HCT116 (cell line): ENCODE data around the gene SUGCT. TPM values are rescaled to one million over a fixed set of nuclear protein-coding genes. Genes with fewer than 3 reads are reported as not detected.
"Not testable (repeated sequence)": the region's sequence is repeated elsewhere in the genome, so short reads cannot be mapped to it uniquely, and the experiment has no call there.

Experiments
- ATAC-seq: fragments of 200-7000 bp; cut with Tn5 transposase; 2 replicates; pipeline ENCODE4 v1.9.1; 2020; ENCODE audit warnings: mild to moderate bottlenecking, moderate library complexity
- BruUV-seq: library from RNA; stranded (reverse); fragments of 400-500 nt; replicated peaks from 2 replicates; lab custom pipeline; 2021; lab: Mats Ljungman, UMichigan
- CTCF ChIA-PET: fragments of 300-600 bp; sonication (Branson Sonifier 250); formaldehyde crosslinking; loops from one replicate; lab custom pipeline; 2021; ENCODE audit warnings: antibody characterized with exemption; lab: Charles Lee
- POLR2A ChIA-PET: fragments of 300-600, 350-600 bp; sonication (Branson Sonifier 250); formaldehyde crosslinking; loops from one replicate; lab custom pipeline; 2021; ENCODE audit warnings: antibody characterized with exemption; lab: Charles Lee
- RAD21 ChIA-PET, 2 experiments: fragments of 300-600 bp; sonication (Branson Sonifier 250); formaldehyde crosslinking; loops; one replicate each; lab custom pipeline; 2023; ENCODE audit warnings: low total read pairs in 2 of 2; ENCODE audit not compliant: uncharacterized antibody in 2 of 2, unreplicated experiment in 2 of 2, low non-redundant PET in 1 of 2; lab: Charles Lee
- DNase-seq: peaks from one replicate; pipeline ENCODE4 v3.0.0-alpha.2; 2010; ENCODE audit warnings: low read depth, low spot score
- H2AFZ ChIP-seq: fragments of 200-600 bp; shearing (Covaris generic), sonication (generic); 2 replicates; pipeline ENCODE4 v1.6.1; 2017; ENCODE audit warnings: low read depth, mixed run types, mixed read lengths, antibody characterized with exemption, low read length; ENCODE audit not compliant: poor library complexity, severe bottlenecking
- H3K27ac ChIP-seq: 2 replicates; pipeline ENCODE4 v1.5.1; 2012; ENCODE audit warnings: low read depth, low read length
- H3K27me3 ChIP-seq: fragments of 200-600 bp; sonication (generic); 2 replicates; pipeline ENCODE4 v1.6.1; 2016; ENCODE audit warnings: mixed run types, low read length, mixed read lengths; ENCODE audit not compliant: insufficient read depth
- H3K36me3 ChIP-seq, 2 experiments: fragments of 200-500 bp in 1 of 2; fragments of 200-600 bp in 1 of 2; sonication (Bioruptor generic) in 1 of 2; sonication (generic) in 1 of 2; 2 replicates each; pipeline versions ENCODE4 v1.5.1 to v1.6.1; 2014 to 2016; ENCODE audit warnings: low read length in 2 of 2, inconsistent platforms in 1 of 2, mixed read lengths in 1 of 2, mixed run types in 1 of 2; ENCODE audit not compliant: insufficient read depth in 2 of 2, control insufficient read depth in 1 of 2
- H3K4me1 ChIP-seq, 2 experiments: fragments of 200-600 bp in 1 of 2; sonication (generic) in 1 of 2; 2 replicates each; pipeline versions ENCODE4 v1.5.1 to v1.6.1; 2012 to 2017; ENCODE audit warnings: low read length in 2 of 2, inconsistent platforms in 1 of 2, mild to moderate bottlenecking in 1 of 2, mixed read lengths in 1 of 2, mixed run types in 1 of 2, moderate library complexity in 1 of 2; ENCODE audit not compliant: insufficient read depth in 2 of 2, control insufficient read depth in 1 of 2
- H3K4me2 ChIP-seq: fragments of 200-600 bp; sonication (generic); 2 replicates; pipeline ENCODE4 v1.6.1; 2017; ENCODE audit warnings: mixed run types, low read length, mixed read lengths
- H3K4me3 ChIP-seq, 2 experiments: fragments of 200-600 bp in 1 of 2; sonication (generic) in 1 of 2; replicated peaks in 1 of 2; 2 replicates each; pipeline ENCODE4 v1.5.1; 2011 to 2016; ENCODE audit warnings: low read length in 2 of 2, control low read depth in 1 of 2, low read depth in 1 of 2, mild to moderate bottlenecking in 1 of 2, mixed read lengths in 1 of 2, mixed run types in 1 of 2
- H3K79me2 ChIP-seq: fragments of 200-600 bp; sonication (generic); 2 replicates; pipeline ENCODE4 v1.6.1; 2017; ENCODE audit warnings: mild to moderate bottlenecking, mixed run types, low read length, moderate library complexity, mixed read lengths; ENCODE audit not compliant: insufficient read depth
- H3K9ac ChIP-seq: fragments of 200-600 bp; sonication (generic); 2 replicates; pipeline ENCODE4 v1.6.1; 2016; ENCODE audit warnings: low read length, mixed read lengths
- H3K9me2 ChIP-seq: fragments of 200-600 bp; sonication (generic), shearing (Covaris generic); 2 replicates; pipeline ENCODE4 v1.6.1; 2017; ENCODE audit warnings: mixed run types, mild to moderate bottlenecking, moderate library complexity; ENCODE audit not compliant: insufficient read depth
- H3K9me3 ChIP-seq, 2 experiments: fragments of 200-500 bp in 1 of 2; fragments of 200-600 bp in 1 of 2; sonication (Bioruptor generic) in 1 of 2; sonication (generic) in 1 of 2; 2 replicates each; pipeline ENCODE4 v1.6.1; 2014 to 2017; ENCODE audit warnings: low read length in 2 of 2, mixed read lengths in 2 of 2, inconsistent platforms in 1 of 2, low read depth in 1 of 2, mild to moderate bottlenecking in 1 of 2, mixed run types in 1 of 2, moderate library complexity in 1 of 2; ENCODE audit not compliant: control insufficient read depth in 1 of 2, insufficient read depth in 1 of 2
- H4K20me1 ChIP-seq: fragments of 200-600 bp; sonication (generic), shearing (Covaris generic); 2 replicates; pipeline ENCODE4 v1.6.1; 2017; ENCODE audit warnings: mixed run types, mild to moderate bottlenecking, moderate library complexity; ENCODE audit not compliant: insufficient read depth
- EZH2 ChIP-seq: fragments of 200-600 bp; sonication (generic); IDR thresholded peaks from 2 replicates; pipeline ENCODE4 v1.6.1; 2017; ENCODE audit warnings: antibody characterized with exemption, mixed run types
- JUND ChIP-seq: IDR thresholded peaks from 2 replicates; pipeline ENCODE4 v1.6.1; 2012
- POLR2A ChIP-seq: IDR thresholded peaks from 2 replicates; pipeline ENCODE4 v1.7.0; 2011; ENCODE audit warnings: borderline replicate concordance; ENCODE audit not compliant: insufficient read depth, insufficient read length; ENCODE audit errors: extremely low read depth
- SIN3A ChIP-seq: IDR thresholded peaks from 2 replicates; pipeline ENCODE4 v1.6.1; 2012; ENCODE audit warnings: low read depth
- SP1 ChIP-seq: IDR thresholded peaks from 2 replicates; pipeline ENCODE4 v1.6.1; 2012; ENCODE audit warnings: low read depth
- ZNF274 ChIP-seq: fragments of 200-500 bp; sonication (Bioruptor generic); IDR thresholded peaks from 2 replicates; pipeline ENCODE4 v1.6.1; 2014; ENCODE audit warnings: mild to moderate bottlenecking, low read depth, low read length, inconsistent platforms
- intact Hi-C: fragments of 100-400 bp; cut with micrococcal nuclease; formaldehyde crosslinking; loops from 2 replicates; pipeline ENCODE4 v1.10.0; 2022
- total RNA-seq: library from RNA; stranded (reverse); gene quantifications from one replicate; pipeline ENCODE4 v1.2.1, GENCODE V29; 2021; ENCODE audit not compliant: unreplicated experiment
- TF ChIP-seq, protein P1 (sequence below): IDR thresholded peaks from 2 replicates; pipeline ENCODE4 v1.6.1; 2012; ENCODE audit warnings: low read depth

The SUGCT gene
- total RNA-seq, 1 experiment from 2014 or later, result 4.4 TPM

DNA sequence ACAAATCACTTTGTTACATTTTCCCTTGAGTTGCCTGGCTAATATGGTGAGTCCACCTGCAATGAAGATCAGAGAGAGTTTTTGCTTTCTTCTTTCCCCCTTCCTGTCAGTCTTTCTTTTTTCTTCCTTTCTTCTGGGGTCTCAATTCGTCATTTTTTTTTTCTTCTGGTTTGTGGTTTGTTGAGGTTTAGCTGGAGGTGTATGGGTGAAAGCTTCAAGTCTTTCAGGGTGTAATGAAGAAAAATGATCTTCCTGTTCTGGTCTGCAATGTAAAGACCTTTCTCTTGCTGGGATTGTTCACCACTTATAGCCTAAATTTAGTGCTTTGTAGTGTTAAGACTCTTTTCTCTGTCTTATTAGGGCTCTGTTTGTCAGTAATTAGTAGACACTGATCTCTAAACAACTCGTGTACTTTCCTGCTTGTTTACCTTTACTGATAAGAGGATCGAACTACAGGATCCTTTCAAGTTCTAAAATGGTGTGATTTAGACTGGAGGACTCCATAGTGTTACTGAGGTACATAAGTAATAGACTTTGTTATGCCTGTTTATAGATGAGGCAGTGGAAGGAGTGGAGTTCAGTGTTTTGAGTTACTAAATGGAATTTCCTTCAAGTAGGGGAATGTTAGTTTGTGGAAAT is 129.1 kb downstream of the SUGCT start (continued):
- TF ChIP-seq, protein P1, sequence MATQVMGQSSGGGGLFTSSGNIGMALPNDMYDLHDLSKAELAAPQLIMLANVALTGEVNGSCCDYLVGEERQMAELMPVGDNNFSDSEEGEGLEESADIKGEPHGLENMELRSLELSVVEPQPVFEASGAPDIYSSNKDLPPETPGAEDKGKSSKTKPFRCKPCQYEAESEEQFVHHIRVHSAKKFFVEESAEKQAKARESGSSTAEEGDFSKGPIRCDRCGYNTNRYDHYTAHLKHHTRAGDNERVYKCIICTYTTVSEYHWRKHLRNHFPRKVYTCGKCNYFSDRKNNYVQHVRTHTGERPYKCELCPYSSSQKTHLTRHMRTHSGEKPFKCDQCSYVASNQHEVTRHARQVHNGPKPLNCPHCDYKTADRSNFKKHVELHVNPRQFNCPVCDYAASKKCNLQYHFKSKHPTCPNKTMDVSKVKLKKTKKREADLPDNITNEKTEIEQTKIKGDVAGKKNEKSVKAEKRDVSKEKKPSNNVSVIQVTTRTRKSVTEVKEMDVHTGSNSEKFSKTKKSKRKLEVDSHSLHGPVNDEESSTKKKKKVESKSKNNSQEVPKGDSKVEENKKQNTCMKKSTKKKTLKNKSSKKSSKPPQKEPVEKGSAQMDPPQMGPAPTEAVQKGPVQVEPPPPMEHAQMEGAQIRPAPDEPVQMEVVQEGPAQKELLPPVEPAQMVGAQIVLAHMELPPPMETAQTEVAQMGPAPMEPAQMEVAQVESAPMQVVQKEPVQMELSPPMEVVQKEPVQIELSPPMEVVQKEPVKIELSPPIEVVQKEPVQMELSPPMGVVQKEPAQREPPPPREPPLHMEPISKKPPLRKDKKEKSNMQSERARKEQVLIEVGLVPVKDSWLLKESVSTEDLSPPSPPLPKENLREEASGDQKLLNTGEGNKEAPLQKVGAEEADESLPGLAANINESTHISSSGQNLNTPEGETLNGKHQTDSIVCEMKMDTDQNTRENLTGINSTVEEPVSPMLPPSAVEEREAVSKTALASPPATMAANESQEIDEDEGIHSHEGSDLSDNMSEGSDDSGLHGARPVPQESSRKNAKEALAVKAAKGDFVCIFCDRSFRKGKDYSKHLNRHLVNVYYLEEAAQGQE, result no peak
- no peak for TF ChIP-seq ZNF274
- no peak for TF ChIP-seq POLR2A
- no peak for TF ChIP-seq EZH2
- TF ChIP-seq SP1, result no peak

DNA sequence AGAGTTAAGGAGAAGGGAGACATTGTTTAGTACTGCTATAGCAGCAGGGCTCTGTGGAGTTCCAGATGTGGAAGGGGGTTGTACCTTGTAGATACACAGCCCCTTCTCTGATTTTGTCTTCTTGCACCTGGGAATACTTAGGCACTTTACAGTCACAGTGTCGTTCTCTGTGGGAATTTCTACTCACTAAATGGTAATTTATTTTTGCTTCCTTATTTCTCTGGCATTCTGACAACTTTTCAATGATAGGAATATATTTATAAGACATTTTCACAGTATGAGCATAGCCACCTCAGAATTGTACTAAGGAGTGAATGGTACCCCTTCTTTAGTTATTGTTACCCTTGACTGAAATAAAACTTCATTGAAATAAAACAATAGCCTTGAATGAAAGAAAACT is 132.8 kb downstream of the SUGCT start:
- Histone ChIP-seq H3K9me3 (no peaks in the 10 kb centered on the region), H3K27me3 (no peaks in the 10 kb centered on the region)
- TF ChIP-seq SIN3A, result no peak
- TF ChIP-seq JUND, result no peak
- TF ChIP-seq, all 23 proteins: peak for 0
- intact Hi-C loops, result no loop called here
- ATAC-seq (no peak), DNase-seq (no peak)
- Histone ChIP-seq H3K4me3 (no peak overlapping the region), H2AFZ (no peak overlapping the region), H3K36me3 (no peaks in the 10 kb centered on the region), H3K9me2 (no peaks in the 10 kb centered on the region), H3K27ac (no peak overlapping the region), H3K4me1 (no peaks in the 10 kb centered on the region), H3K79me2 (no peaks in the 10 kb centered on the region), H3K9ac (no peak overlapping the region), H4K20me1 (no peaks in the 10 kb centered on the region), H3K4me2 (no peak overlapping the region)
- BruUV-seq, result no TSS peak
- ChIA-PET POLR2A (no interaction called here), CTCF (no interaction called here), RAD21 (no interaction called here)

DNA sequence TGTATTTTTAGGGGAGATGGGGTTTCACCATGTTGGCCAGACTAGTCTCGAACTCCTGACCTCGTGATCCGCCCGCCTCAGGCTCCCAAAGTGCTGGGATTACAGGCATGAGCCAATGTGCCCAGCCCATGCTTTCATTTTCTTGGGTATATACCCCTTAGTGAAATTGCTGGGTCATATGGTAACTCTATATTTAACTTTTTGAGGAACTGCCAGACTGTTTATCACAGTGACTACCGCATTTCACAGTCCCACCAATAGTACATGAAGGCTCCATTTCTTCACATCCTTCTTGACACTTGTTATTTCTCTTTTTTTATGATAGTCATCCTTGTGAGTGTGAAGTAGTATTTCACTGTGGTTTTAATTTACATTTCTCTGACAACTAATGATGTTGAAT is 134.0 kb downstream of the SUGCT start:
- RAD21 ChIA-PET, intact Hi-C loops, BruUV-seq, H3K4me1 ChIP-seq, H3K4me3 ChIP-seq, H3K79me2 ChIP-seq, H3K27ac ChIP-seq, H3K9ac ChIP-seq, ATAC-seq, H2AFZ ChIP-seq, DNase-seq, CTCF ChIA-PET, H3K9me3 ChIP-seq, H4K20me1 ChIP-seq, H3K9me2 ChIP-seq, H3K4me2 ChIP-seq, H3K27me3 ChIP-seq, H3K36me3 ChIP-seq, POLR2A ChIA-PET: not testable (repeated sequence)
